HCT116 (cell line): ENCODE measurements around the gene PDK1. TPM values are rescaled to one million over a fixed set of nuclear protein-coding genes. Genes with fewer than 3 reads are reported as not detected.

Experiments
- ATAC-seq: fragments of 200-7000 bp; cut with Tn5 transposase; 2 replicates; pipeline ENCODE4 v1.9.1; 2020; ENCODE audit warnings: mild to moderate bottlenecking, moderate library complexity
- BruUV-seq: library from RNA; stranded (reverse); fragments of 400-500 nt; replicated peaks from 2 replicates; lab custom pipeline; 2021; lab: Mats Ljungman, UMichigan
- CTCF ChIA-PET: fragments of 300-600 bp; sonication (Branson Sonifier 250); formaldehyde crosslinking; loops from one replicate; lab custom pipeline; 2021; ENCODE audit warnings: antibody characterized with exemption; lab: Charles Lee
- POLR2A ChIA-PET: fragments of 300-600, 350-600 bp; sonication (Branson Sonifier 250); formaldehyde crosslinking; loops from one replicate; lab custom pipeline; 2021; ENCODE audit warnings: antibody characterized with exemption; lab: Charles Lee
- RAD21 ChIA-PET, 2 experiments: fragments of 300-600 bp; sonication (Branson Sonifier 250); formaldehyde crosslinking; loops; one replicate each; lab custom pipeline; 2023; ENCODE audit warnings: low total read pairs in 2 of 2; ENCODE audit not compliant: uncharacterized antibody in 2 of 2, unreplicated experiment in 2 of 2, low non-redundant PET in 1 of 2; lab: Charles Lee
- DNase-seq: peaks from one replicate; pipeline ENCODE4 v3.0.0-alpha.2; 2010; ENCODE audit warnings: low read depth, low spot score
- H2AFZ ChIP-seq: fragments of 200-600 bp; shearing (Covaris generic), sonication (generic); 2 replicates; pipeline ENCODE4 v1.6.1; 2017; ENCODE audit warnings: low read depth, mixed run types, mixed read lengths, antibody characterized with exemption, low read length; ENCODE audit not compliant: poor library complexity, severe bottlenecking
- H3K27ac ChIP-seq: 2 replicates; pipeline ENCODE4 v1.5.1; 2012; ENCODE audit warnings: low read depth, low read length
- H3K27me3 ChIP-seq: fragments of 200-600 bp; sonication (generic); 2 replicates; pipeline ENCODE4 v1.6.1; 2016; ENCODE audit warnings: mixed run types, low read length, mixed read lengths; ENCODE audit not compliant: insufficient read depth
- H3K36me3 ChIP-seq, 2 experiments: fragments of 200-500 bp in 1 of 2; fragments of 200-600 bp in 1 of 2; sonication (Bioruptor generic) in 1 of 2; sonication (generic) in 1 of 2; 2 replicates each; pipeline versions ENCODE4 v1.5.1 to v1.6.1; 2014 to 2016; ENCODE audit warnings: low read length in 2 of 2, inconsistent platforms in 1 of 2, mixed read lengths in 1 of 2, mixed run types in 1 of 2; ENCODE audit not compliant: insufficient read depth in 2 of 2, control insufficient read depth in 1 of 2
- H3K4me1 ChIP-seq, 2 experiments: fragments of 200-600 bp in 1 of 2; sonication (generic) in 1 of 2; 2 replicates each; pipeline versions ENCODE4 v1.5.1 to v1.6.1; 2012 to 2017; ENCODE audit warnings: low read length in 2 of 2, inconsistent platforms in 1 of 2, mild to moderate bottlenecking in 1 of 2, mixed read lengths in 1 of 2, mixed run types in 1 of 2, moderate library complexity in 1 of 2; ENCODE audit not compliant: insufficient read depth in 2 of 2, control insufficient read depth in 1 of 2
- H3K4me2 ChIP-seq: fragments of 200-600 bp; sonication (generic); 2 replicates; pipeline ENCODE4 v1.6.1; 2017; ENCODE audit warnings: mixed run types, low read length, mixed read lengths
- H3K4me3 ChIP-seq, 2 experiments: fragments of 200-600 bp in 1 of 2; sonication (generic) in 1 of 2; replicated peaks in 1 of 2; 2 replicates each; pipeline ENCODE4 v1.5.1; 2011 to 2016; ENCODE audit warnings: low read length in 2 of 2, control low read depth in 1 of 2, low read depth in 1 of 2, mild to moderate bottlenecking in 1 of 2, mixed read lengths in 1 of 2, mixed run types in 1 of 2
- H3K79me2 ChIP-seq: fragments of 200-600 bp; sonication (generic); 2 replicates; pipeline ENCODE4 v1.6.1; 2017; ENCODE audit warnings: mild to moderate bottlenecking, mixed run types, low read length, moderate library complexity, mixed read lengths; ENCODE audit not compliant: insufficient read depth
- H3K9ac ChIP-seq: fragments of 200-600 bp; sonication (generic); 2 replicates; pipeline ENCODE4 v1.6.1; 2016; ENCODE audit warnings: low read length, mixed read lengths
- H3K9me2 ChIP-seq: fragments of 200-600 bp; sonication (generic), shearing (Covaris generic); 2 replicates; pipeline ENCODE4 v1.6.1; 2017; ENCODE audit warnings: mixed run types, mild to moderate bottlenecking, moderate library complexity; ENCODE audit not compliant: insufficient read depth
- H3K9me3 ChIP-seq, 2 experiments: fragments of 200-500 bp in 1 of 2; fragments of 200-600 bp in 1 of 2; sonication (Bioruptor generic) in 1 of 2; sonication (generic) in 1 of 2; 2 replicates each; pipeline ENCODE4 v1.6.1; 2014 to 2017; ENCODE audit warnings: low read length in 2 of 2, mixed read lengths in 2 of 2, inconsistent platforms in 1 of 2, low read depth in 1 of 2, mild to moderate bottlenecking in 1 of 2, mixed run types in 1 of 2, moderate library complexity in 1 of 2; ENCODE audit not compliant: control insufficient read depth in 1 of 2, insufficient read depth in 1 of 2
- H4K20me1 ChIP-seq: fragments of 200-600 bp; sonication (generic), shearing (Covaris generic); 2 replicates; pipeline ENCODE4 v1.6.1; 2017; ENCODE audit warnings: mixed run types, mild to moderate bottlenecking, moderate library complexity; ENCODE audit not compliant: insufficient read depth
- CEBPB ChIP-seq: IDR thresholded peaks from 2 replicates; pipeline ENCODE4 v1.6.1; 2012; ENCODE audit warnings: low read depth
- FOSL1 ChIP-seq: IDR thresholded peaks from 2 replicates; pipeline ENCODE4 v1.6.1; 2012; ENCODE audit warnings: low read depth
- MAX ChIP-seq: IDR thresholded peaks from 2 replicates; pipeline ENCODE4 v1.6.1; 2012
- intact Hi-C: fragments of 100-400 bp; cut with micrococcal nuclease; formaldehyde crosslinking; loops from 2 replicates; pipeline ENCODE4 v1.10.0; 2022
- total RNA-seq: library from RNA; stranded (reverse); gene quantifications from one replicate; pipeline ENCODE4 v1.2.1, GENCODE V29; 2021; ENCODE audit not compliant: unreplicated experiment

PDK1 gene
- total RNA-seq, 1 experiment from 2014 or later = 21.3 TPM

- intact Hi-C loops = no loop called here
- Histone ChIP-seq H3K4me3 (no peak overlapping the region), H3K36me3 (no peaks in the 10 kb centered on the region), H3K9ac (no peak overlapping the region), H3K4me1 (peaks cover 0 to 10% of the 10 kb centered on the region in 2 experiments; a peak in 1 of 4 replicates), H4K20me1 (no peaks in the 10 kb centered on the region), H3K9me3 (no peaks in the 10 kb centered on the region), H3K27ac (no peak overlapping the region), H3K79me2 (no peaks in the 10 kb centered on the region), H3K4me2 (no peak overlapping the region), H3K9me2 (no peaks in the 10 kb centered on the region), H2AFZ (no peak overlapping the region), H3K27me3 (no peaks in the 10 kb centered on the region)
- TF ChIP-seq MAX (no peak), FOSL1 (peak; percentile 20; the same call in 1 of the 2 replicates)
- ChIA-PET POLR2A (no interaction called here), CTCF (no interaction called here), RAD21 (interaction anchor here in 1 of 2 experiments (0.6 kb wide), 1 partner anchor 21 kb away, joined by 3 read pairs; no protein-coding TSS in a partner anchor)
- ATAC-seq = no peak
- DNase-seq = no peak
- BruUV-seq = no TSS peak
These were observed 99.4 kb downstream of the PDK1 start for GRCh38 chr2:172655091-172655837.

GRCh38 chr2:172655838-172656573 lies 100.1 kb downstream of the PDK1 start:
- POLR2A ChIA-PET = no interaction called here
- Histone ChIP-seq H3K9me3 (no peaks in the 10 kb centered on the region), H3K9ac (no peak overlapping the region), H3K27ac (no peak overlapping the region), H3K27me3 (no peaks in the 10 kb centered on the region), H3K4me3 (no peak overlapping the region), H3K4me1 (peaks cover 0 to 10% of the 10 kb centered on the region in 2 experiments; a peak in 1 of 4 replicates), H3K36me3 (no peaks in the 10 kb centered on the region), H4K20me1 (no peaks in the 10 kb centered on the region), H3K79me2 (no peaks in the 10 kb centered on the region), H3K9me2 (no peaks in the 10 kb centered on the region), H3K4me2 (no peak overlapping the region), H2AFZ (no peak overlapping the region)
- CTCF ChIA-PET = no interaction called here
- no TSS peak for BruUV-seq
- RAD21 ChIA-PET = interaction anchor here in 1 of 2 experiments (0.6 kb wide), 1 partner anchor 22 kb away, joined by 3 read pairs; no protein-coding TSS in a partner anchor
- intact Hi-C loops = no loop called here
- DNase-seq (no peak), ATAC-seq (no peak)
- TF ChIP-seq FOSL1 = no peak
- TF ChIP-seq CEBPB = 0 out of 2 replicates have a peak, but pooled peaks have one; percentile 14

Other genes starting within 250 kb of the PDK1 start
- 93.1 TPM for gene ITGA6, start 128.5 kb upstream of the PDK1 start, total RNA-seq
- 0.59 TPM for gene RAPGEF4, start 179.8 kb downstream of the PDK1 start, total RNA-seq